ENCODE results near the gene SLC45A2.

SLC45A2 gene

GRCh38 chr5:34007621-34008600 lies 23.4 kb upstream of the SLC45A2 start, which contains the start of gene AMACR:
AMACR (minus strand) TSS chr5:34008050; CDS start chr5:34008019, 31 bp downstream.
- DNase-seq (ENCODE audit: insufficient read length, low spot score) (peak; percentile 98), FAIRE-seq (peak; percentile 60)

DNA sequence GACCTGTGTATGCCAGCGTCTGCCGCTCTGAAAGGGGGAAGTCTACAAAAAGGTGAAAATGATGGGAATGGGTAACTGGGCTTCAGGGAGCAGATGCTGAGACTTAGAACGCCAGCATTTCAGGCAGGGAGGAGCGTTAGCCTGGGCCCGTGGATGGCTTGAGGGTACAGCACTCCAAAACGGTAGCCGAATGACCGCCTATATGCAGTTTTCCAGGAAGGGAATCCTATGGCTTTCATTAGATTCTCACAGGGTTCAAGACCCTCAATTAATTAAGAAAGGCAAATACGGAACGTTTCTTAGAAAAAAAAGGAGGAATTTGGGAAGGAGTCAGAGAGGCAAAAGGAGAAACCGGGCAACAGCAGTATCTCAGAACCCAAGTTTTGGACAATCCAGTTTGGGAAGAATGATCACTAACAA lies 22.7 kb upstream of the SLC45A2 start:
- no peak for DNase-seq (ENCODE audit: insufficient read length, low spot score)

DNA sequence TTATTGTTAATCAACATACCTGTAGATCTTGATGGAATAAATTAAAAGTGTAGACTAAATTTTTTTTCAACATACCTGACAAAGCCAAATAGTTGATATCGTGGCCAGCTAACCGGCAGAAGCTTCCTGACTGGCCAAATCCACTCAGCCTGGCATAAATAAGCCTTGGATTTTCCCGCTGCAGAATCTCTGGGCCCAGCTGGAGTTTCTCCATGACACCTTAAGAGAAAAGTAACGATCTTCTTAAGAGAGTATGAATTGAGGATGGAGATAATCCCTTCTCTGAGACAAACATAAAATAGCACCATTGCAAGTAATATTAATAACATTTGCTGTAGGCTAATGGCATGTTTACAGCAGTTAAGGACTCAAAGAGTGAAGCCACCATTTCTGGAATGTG lies 21.2 kb upstream of the SLC45A2 start:
- FAIRE-seq (no peak), DNase-seq (ENCODE audit: insufficient read length, low spot score) (no peak)

More for the DNA sequence above, 22.7 kb upstream of the SLC45A2 start:
- no peak for FAIRE-seq

DNA sequence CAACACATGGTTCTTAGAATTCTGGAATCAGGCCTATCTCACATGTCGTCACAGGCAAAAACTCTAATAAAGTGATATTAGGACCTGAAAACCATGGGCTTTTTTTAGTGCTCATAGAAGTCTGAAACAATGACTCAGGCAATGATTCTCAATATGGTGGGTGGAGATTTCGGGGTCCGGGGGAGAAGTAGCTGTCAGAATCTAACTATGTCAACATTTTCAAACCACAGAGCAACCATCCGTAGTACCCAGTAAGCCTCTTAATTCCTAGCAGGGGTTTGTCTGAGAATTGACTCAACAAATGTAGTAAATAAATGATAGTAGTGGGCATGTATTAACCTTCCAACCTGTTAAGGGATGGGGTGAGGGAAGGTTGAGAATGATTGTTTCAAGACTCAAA lies 20.7 kb upstream of the SLC45A2 start:
- no peak for DNase-seq (ENCODE audit: insufficient read length, low spot score)
- FAIRE-seq: no peak

GRCh38 chr5:34003941-34004340 lies 19.4 kb upstream of the SLC45A2 start:
- no peak for DNase-seq (ENCODE audit: insufficient read length, low spot score)
- FAIRE-seq: peak; percentile 13

GRCh38 chr5:34002629-34003328 lies 18.3 kb upstream of the SLC45A2 start:
- DNase-seq (ENCODE audit: insufficient read length, low spot score): no peak
- FAIRE-seq: no peak

GRCh38 chr5:34001241-34001841 lies 16.8 kb upstream of the SLC45A2 start:
- FAIRE-seq: no peak
- no peak for DNase-seq (ENCODE audit: insufficient read length, low spot score)

GRCh38 chr5:33999978-34000377 lies 15.5 kb upstream of the SLC45A2 start:
- no peak for DNase-seq (ENCODE audit: insufficient read length, low spot score)
- no peak for FAIRE-seq

DNA sequence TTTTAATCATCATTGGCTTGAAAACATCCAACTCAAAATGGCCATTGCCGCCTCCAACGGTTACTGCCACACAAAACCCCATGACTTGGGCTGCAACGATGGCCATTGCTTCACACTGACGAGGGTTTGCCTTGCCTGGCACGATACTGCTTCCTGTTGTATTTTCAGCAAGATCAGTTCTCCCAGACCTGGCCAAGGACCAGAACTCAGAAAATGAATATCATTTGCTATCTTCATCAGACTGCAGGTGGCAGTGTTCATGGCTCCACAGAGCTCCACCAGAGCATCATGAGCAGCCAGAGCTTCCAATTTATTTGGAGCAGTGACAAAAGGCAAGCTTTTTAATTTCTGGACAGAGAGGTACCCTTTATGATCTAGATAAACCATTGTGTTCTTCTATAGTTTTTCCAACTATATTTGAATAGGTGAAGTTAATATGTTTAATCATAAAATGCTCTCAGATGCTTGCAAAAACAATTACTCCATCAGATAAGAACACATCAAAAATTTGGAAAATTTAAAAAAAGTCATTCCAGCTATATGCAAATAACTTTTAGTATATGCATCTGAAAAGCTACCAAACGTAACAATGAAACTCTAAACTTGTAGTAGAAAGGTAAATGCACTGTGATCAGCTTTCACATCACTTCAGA lies 13.0 kb upstream of the SLC45A2 start:
- FAIRE-seq (peak; percentile 65), DNase-seq (ENCODE audit: insufficient read length, low spot score) (peak; percentile 76)

GRCh38 chr5:33995865-33996264 lies 11.4 kb upstream of the SLC45A2 start:
- DNase-seq (ENCODE audit: insufficient read length, low spot score) (no peak), FAIRE-seq (no peak)

- DNase-seq (ENCODE audit: insufficient read length, low spot score): no peak
- no peak for FAIRE-seq
Observed at GRCh38 chr5:33994845-33995244, 10.4 kb upstream of the SLC45A2 start.

DNA sequence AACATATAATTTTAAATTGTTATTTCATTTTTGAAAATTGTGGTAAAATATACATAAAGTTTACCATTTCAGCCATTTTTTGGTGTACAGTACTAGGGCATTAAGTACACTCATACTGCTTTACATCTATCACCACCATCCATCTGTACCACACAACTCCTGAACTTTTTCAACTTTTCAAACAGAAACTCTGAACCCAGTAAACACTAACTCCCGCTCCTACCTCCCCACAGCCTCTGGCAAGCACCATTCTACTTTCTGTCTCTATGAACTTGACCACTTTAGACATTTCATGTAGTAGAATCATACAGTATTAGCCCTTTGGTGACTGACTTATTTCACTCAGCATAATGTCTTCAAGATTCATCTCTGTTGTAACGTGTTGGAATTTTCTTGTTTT lies 8.4 kb upstream of the SLC45A2 start:
- FAIRE-seq (no peak), DNase-seq (ENCODE audit: insufficient read length, low spot score) (no peak)

DNA sequence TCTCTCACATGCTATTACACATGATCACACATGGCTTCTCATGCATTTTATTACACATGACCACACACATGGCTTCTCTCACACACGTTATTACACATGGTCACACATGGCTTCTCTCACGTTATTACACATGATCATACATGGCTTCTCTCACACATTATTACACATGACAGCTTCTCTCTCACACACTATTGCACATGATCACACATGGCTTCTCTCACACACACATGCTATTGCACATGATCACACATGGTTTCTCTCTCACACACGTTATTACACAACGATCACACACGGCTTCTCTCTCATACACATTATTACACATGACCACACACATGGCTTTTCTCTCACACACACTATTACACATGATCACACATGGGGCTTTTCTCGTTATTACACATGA lies 954 bp upstream of the SLC45A2 start:
- FAIRE-seq (no peak), DNase-seq (ENCODE audit: insufficient read length, low spot score) (no peak)

- no peak for DNase-seq (ENCODE audit: insufficient read length, low spot score)
- no peak for FAIRE-seq
Observed at GRCh38 chr5:33984178-33984577, 315 bp downstream of the SLC45A2 start.

DNA sequence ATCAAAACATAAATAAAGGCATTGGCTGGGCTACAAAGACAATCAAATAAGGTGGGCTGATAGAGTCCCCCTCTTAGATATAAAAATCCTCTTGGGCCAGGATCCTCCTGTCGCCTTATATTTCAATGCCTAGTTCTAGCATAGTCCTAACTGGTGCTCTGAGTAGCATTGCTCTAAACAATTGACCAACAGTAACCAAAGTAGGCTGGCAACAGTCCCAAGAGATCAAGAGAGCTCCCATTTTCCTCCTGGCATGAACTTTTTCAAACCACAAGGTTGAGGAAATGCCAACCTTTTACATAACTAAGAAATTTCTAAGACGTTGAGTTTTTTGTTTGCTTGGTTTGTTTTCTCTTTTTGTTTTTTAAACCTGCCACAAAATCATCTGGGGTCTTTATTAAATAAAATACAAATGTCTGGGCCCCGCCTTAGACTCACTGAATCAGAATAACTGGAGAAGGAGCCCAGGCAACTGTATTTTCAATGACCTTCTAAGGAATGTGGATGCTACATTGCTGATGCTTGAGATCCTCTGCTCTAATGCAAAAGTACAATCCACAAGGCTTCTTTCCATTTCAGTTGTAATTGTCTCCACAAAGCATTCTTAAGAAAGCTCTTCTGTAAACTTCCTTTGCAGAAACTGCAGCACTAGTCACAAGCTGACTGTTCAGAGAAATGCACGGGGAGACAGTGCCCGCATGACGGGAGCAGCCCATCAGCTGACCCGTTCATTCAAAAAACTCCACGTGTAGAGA lies 2.9 kb downstream of the SLC45A2 start:
- no peak for FAIRE-seq
- no peak for DNase-seq (ENCODE audit: insufficient read length, low spot score)

DNA sequence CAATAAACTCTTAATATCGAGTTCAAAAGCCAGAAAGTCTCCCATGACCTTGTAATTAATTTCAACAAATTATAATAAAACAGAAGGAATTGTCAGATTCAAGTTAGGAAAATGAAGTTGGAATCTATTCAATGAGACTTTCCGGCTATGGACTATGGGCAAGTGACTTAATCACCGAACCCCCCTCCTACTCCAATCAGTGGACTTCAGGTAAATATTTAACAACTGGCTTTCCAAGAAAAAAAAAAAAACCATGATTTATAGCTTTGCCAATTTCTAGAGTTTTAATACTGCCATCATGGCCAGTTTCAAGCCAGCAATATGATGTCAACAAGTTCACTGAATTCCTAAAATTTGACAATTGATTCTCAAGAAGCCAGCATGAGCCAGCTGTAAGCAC lies 4.5 kb downstream of the SLC45A2 start:
- no peak for DNase-seq (ENCODE audit: insufficient read length, low spot score)
- FAIRE-seq: no peak

GRCh38 chr5:33978306-33978705 lies 6.2 kb downstream of the SLC45A2 start:
- no peak for FAIRE-seq
- DNase-seq (ENCODE audit: insufficient read length, low spot score): no peak

GRCh38 chr5:33976307-33976706 lies 8.2 kb downstream of the SLC45A2 start:
- DNase-seq (ENCODE audit: insufficient read length, low spot score): no peak
- no peak for FAIRE-seq

- DNase-seq (ENCODE audit: insufficient read length, low spot score) (no peak), FAIRE-seq (no peak)
Observed at GRCh38 chr5:33975852-33976251, 8.6 kb downstream of the SLC45A2 start.

GRCh38 chr5:33973271-33973670 lies 11.2 kb downstream of the SLC45A2 start:
- no peak for DNase-seq (ENCODE audit: insufficient read length, low spot score)
- FAIRE-seq: no peak
